SK-N-SH treated with all-trans-retinoic acid at 6 μM for 48 hours (cell line): Measurements from ENCODE around the gene TRUB1.

Experiments used
- ATAC-seq: fragments of 200-7000 bp; cut with Tn5 transposase; 3 replicates; pipeline ENCODE4 v1.9.1; 2020; ENCODE audit warnings: mild to moderate bottlenecking, moderate library complexity
- ARNTL ChIP-seq: fragments of 450-650 bp; formaldehyde crosslinking; IDR thresholded peaks from 2 replicates; pipeline ENCODE4 v1.5.0; 2020; ENCODE audit warnings: low read depth, mild to moderate bottlenecking, moderate library complexity, borderline replicate concordance
- BACH2 ChIP-seq: fragments of 250-450 bp; sonication (Bioruptor Pico); IDR thresholded peaks from 2 replicates; pipeline ENCODE4 v1.9.0; 2021; ENCODE audit warnings: mild to moderate bottlenecking, borderline replicate concordance
- ESRRG ChIP-seq: fragments of 250-450 bp; sonication (Bioruptor Pico); IDR thresholded peaks from 2 replicates; pipeline ENCODE4 v1.6.1; 2021; ENCODE audit warnings: mild to moderate bottlenecking
- GLIS3 ChIP-seq: fragments of 250-450 bp; sonication (Bioruptor Pico); IDR thresholded peaks from 2 replicates; pipeline ENCODE4 v1.5.0; 2020; ENCODE audit warnings: mild to moderate bottlenecking, moderate library complexity
- ISL1 ChIP-seq: fragments of 250-450 bp; sonication (Bioruptor Pico); IDR thresholded peaks from 2 replicates; pipeline ENCODE4 v2.1.2; 2022; ENCODE audit warnings: mild to moderate bottlenecking, moderate library complexity
- OSR1 ChIP-seq: fragments of 250-450 bp; sonication (Bioruptor Pico); IDR thresholded peaks from 2 replicates; pipeline ENCODE4 v1.8.0; 2022; ENCODE audit warnings: moderate library complexity, mild to moderate bottlenecking, inconsistent platforms
- PPARA ChIP-seq: fragments of 250-450 bp; sonication (Bioruptor Pico); IDR thresholded peaks from 2 replicates; pipeline ENCODE4 v1.5.0; 2020; ENCODE audit warnings: mild to moderate bottlenecking, borderline replicate concordance
- RARB ChIP-seq: fragments of 250-450 bp; sonication (Bioruptor Pico); IDR thresholded peaks from 2 replicates; pipeline ENCODE4 v1.8.0; 2021; ENCODE audit warnings: mild to moderate bottlenecking, moderate library complexity
- SNAI2 ChIP-seq: fragments of 250-450 bp; sonication (Bioruptor Pico); IDR thresholded peaks from 2 replicates; pipeline ENCODE4 v1.5.0; 2020; ENCODE audit warnings: mild to moderate bottlenecking, moderate library complexity
- TCF4 ChIP-seq: fragments of 250-450 bp; sonication (Bioruptor Pico); IDR thresholded peaks from 2 replicates; pipeline ENCODE4 v1.8.0; 2021; ENCODE audit warnings: mild to moderate bottlenecking, moderate library complexity, borderline replicate concordance
- TOX ChIP-seq: fragments of 250-450 bp; sonication (Bioruptor Pico); IDR thresholded peaks from 2 replicates; pipeline ENCODE4 v1.8.0; 2021; ENCODE audit warnings: mild to moderate bottlenecking, moderate library complexity, borderline replicate concordance
- ZC3H10 ChIP-seq: fragments of 250-450 bp; sonication (Bioruptor Pico); IDR thresholded peaks from 2 replicates; pipeline ENCODE4 v1.5.1; 2021; ENCODE audit warnings: mild to moderate bottlenecking, moderate library complexity
- ZFP3 ChIP-seq: fragments of 250-450 bp; sonication (Bioruptor Pico); IDR thresholded peaks from 2 replicates; pipeline ENCODE4 v1.5.0; 2020; ENCODE audit warnings: mild to moderate bottlenecking, moderate library complexity
- ZFP30 ChIP-seq: fragments of 450-650 bp; formaldehyde crosslinking; IDR thresholded peaks from 2 replicates; pipeline ENCODE4 v1.5.0; 2022; ENCODE audit warnings: mild to moderate bottlenecking, moderate library complexity
- ZNF70 ChIP-seq: fragments of 450-650 bp; formaldehyde crosslinking; IDR thresholded peaks from 2 replicates; pipeline ENCODE4 v1.5.0; 2020; ENCODE audit warnings: mild to moderate bottlenecking, moderate library complexity
- ZNF8 ChIP-seq: fragments of 450-650 bp; formaldehyde crosslinking; IDR thresholded peaks from 2 replicates; pipeline ENCODE4 v1.5.0; 2020; ENCODE audit warnings: mild to moderate bottlenecking, moderate library complexity
- TF ChIP-seq, protein P1 (sequence below): fragments of 250-450 bp; sonication (Bioruptor Pico); IDR thresholded peaks from 2 replicates; pipeline ENCODE4 v1.5.1; 2021; ENCODE audit warnings: mild to moderate bottlenecking, moderate library complexity
- TF ChIP-seq, protein P2 (sequence below): fragments of 250-450 bp; sonication (Bioruptor Pico); IDR thresholded peaks from 2 replicates; pipeline ENCODE4 v1.5.0; 2020; ENCODE audit warnings: mild to moderate bottlenecking, moderate library complexity
- TF ChIP-seq, protein P3 (sequence below): fragments of 250-450 bp; sonication (Bioruptor Pico); IDR thresholded peaks from 2 replicates; pipeline ENCODE4 v1.8.0; 2020; ENCODE audit warnings: mild to moderate bottlenecking, moderate library complexity, borderline replicate concordance
- TF ChIP-seq, protein P4 (sequence below): fragments of 250-450 bp; sonication (Bioruptor Pico); IDR thresholded peaks from 2 replicates; pipeline ENCODE4 v1.8.0; 2021; ENCODE audit warnings: low read depth, mild to moderate bottlenecking, moderate library complexity, borderline replicate concordance
- TF ChIP-seq, protein P5 (sequence below): fragments of 250-450 bp; sonication (Bioruptor Pico); IDR thresholded peaks from 2 replicates; pipeline ENCODE4 v1.5.1; 2020; ENCODE audit warnings: low read depth, mild to moderate bottlenecking, moderate library complexity

The TRUB1 gene

DNA sequence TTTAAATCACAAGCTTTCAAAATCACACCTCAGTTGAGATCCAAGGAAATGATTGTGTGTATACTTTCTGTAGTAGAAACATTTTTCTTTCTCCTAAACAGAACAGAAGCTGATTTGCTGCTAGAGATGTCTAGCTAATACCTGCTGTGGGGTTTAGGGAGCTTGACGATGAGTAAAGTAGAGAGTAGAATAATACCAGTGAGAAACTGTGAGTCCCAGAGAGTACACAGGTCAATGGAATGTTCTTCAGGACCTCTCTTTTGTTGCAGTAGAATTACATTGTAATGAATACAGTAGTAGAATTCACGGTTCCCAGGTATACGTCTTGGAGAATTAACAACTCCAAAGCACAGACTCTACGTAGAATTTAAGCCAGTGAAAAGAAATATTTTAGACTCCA, 18.0 kb downstream of the TRUB1 start:
- no peak for TF ChIP-seq OSR1 (CRISPR knock-in tag)
- TF ChIP-seq, protein P1, sequence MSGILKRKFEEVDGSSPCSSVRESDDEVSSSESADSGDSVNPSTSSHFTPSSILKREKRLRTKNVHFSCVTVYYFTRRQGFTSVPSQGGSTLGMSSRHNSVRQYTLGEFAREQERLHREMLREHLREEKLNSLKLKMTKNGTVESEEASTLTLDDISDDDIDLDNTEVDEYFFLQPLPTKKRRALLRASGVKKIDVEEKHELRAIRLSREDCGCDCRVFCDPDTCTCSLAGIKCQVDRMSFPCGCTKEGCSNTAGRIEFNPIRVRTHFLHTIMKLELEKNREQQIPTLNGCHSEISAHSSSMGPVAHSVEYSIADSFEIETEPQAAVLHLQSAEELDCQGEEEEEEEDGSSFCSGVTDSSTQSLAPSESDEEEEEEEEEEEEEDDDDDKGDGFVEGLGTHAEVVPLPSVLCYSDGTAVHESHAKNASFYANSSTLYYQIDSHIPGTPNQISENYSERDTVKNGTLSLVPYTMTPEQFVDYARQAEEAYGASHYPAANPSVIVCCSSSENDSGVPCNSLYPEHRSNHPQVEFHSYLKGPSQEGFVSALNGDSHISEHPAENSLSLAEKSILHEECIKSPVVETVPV (CRISPR knock-in tag), result no peak
- no peak for TF ChIP-seq TOX
- no peak for TF ChIP-seq GLIS3 (CRISPR knock-in tag)
- TF ChIP-seq BACH2 (CRISPR knock-in tag), result no peak
- no peak for TF ChIP-seq ZC3H10 (CRISPR knock-in tag)
- no peak for TF ChIP-seq ZNF70 (CRISPR knock-in tag)
- TF ChIP-seq, protein P2, sequence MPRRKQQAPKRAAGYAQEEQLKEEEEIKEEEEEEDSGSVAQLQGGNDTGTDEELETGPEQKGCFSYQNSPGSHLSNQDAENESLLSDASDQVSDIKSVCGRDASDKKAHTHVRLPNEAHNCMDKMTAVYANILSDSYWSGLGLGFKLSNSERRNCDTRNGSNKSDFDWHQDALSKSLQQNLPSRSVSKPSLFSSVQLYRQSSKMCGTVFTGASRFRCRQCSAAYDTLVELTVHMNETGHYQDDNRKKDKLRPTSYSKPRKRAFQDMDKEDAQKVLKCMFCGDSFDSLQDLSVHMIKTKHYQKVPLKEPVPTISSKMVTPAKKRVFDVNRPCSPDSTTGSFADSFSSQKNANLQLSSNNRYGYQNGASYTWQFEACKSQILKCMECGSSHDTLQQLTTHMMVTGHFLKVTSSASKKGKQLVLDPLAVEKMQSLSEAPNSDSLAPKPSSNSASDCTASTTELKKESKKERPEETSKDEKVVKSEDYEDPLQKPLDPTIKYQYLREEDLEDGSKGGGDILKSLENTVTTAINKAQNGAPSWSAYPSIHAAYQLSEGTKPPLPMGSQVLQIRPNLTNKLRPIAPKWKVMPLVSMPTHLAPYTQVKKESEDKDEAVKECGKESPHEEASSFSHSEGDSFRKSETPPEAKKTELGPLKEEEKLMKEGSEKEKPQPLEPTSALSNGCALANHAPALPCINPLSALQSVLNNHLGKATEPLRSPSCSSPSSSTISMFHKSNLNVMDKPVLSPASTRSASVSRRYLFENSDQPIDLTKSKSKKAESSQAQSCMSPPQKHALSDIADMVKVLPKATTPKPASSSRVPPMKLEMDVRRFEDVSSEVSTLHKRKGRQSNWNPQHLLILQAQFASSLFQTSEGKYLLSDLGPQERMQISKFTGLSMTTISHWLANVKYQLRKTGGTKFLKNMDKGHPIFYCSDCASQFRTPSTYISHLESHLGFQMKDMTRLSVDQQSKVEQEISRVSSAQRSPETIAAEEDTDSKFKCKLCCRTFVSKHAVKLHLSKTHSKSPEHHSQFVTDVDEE (CRISPR knock-in tag), result no peak
- TF ChIP-seq, protein P3, sequence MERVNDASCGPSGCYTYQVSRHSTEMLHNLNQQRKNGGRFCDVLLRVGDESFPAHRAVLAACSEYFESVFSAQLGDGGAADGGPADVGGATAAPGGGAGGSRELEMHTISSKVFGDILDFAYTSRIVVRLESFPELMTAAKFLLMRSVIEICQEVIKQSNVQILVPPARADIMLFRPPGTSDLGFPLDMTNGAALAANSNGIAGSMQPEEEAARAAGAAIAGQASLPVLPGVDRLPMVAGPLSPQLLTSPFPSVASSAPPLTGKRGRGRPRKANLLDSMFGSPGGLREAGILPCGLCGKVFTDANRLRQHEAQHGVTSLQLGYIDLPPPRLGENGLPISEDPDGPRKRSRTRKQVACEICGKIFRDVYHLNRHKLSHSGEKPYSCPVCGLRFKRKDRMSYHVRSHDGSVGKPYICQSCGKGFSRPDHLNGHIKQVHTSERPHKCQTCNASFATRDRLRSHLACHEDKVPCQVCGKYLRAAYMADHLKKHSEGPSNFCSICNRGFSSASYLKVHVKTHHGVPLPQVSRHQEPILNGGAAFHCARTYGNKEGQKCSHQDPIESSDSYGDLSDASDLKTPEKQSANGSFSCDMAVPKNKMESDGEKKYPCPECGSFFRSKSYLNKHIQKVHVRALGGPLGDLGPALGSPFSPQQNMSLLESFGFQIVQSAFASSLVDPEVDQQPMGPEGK (CRISPR knock-in tag), result no peak
- TF ChIP-seq, protein P4, sequence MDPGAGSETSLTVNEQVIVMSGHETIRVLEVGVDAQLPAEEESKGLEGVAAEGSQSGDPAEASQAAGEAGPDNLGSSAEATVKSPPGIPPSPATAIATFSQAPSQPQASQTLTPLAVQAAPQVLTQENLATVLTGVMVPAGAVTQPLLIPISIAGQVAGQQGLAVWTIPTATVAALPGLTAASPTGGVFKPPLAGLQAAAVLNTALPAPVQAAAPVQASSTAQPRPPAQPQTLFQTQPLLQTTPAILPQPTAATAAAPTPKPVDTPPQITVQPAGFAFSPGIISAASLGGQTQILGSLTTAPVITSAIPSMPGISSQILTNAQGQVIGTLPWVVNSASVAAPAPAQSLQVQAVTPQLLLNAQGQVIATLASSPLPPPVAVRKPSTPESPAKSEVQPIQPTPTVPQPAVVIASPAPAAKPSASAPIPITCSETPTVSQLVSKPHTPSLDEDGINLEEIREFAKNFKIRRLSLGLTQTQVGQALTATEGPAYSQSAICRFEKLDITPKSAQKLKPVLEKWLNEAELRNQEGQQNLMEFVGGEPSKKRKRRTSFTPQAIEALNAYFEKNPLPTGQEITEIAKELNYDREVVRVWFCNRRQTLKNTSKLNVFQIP (CRISPR knock-in tag), result no peak
- no peak for TF ChIP-seq PPARA (CRISPR knock-in tag)
- no peak for TF ChIP-seq ARNTL
- TF ChIP-seq ZFP3, result no peak
- TF ChIP-seq, protein P5, sequence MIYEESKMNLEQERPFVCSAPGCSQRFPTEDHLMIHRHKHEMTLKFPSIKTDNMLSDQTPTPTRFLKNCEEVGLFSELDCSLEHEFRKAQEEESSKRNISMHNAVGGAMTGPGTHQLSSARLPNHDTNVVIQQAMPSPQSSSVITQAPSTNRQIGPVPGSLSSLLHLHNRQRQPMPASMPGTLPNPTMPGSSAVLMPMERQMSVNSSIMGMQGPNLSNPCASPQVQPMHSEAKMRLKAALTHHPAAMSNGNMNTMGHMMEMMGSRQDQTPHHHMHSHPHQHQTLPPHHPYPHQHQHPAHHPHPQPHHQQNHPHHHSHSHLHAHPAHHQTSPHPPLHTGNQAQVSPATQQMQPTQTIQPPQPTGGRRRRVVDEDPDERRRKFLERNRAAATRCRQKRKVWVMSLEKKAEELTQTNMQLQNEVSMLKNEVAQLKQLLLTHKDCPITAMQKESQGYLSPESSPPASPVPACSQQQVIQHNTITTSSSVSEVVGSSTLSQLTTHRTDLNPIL (CRISPR knock-in tag), result no peak
- TF ChIP-seq RARB (CRISPR knock-in tag), result no peak
- no peak for TF ChIP-seq ISL1 (CRISPR knock-in tag)
- TF ChIP-seq ZNF8 (CRISPR knock-in tag), result no peak
- no peak for TF ChIP-seq ESRRG (CRISPR knock-in tag)
- no peak for TF ChIP-seq SNAI2 (CRISPR knock-in tag)
- no peak for TF ChIP-seq ZFP30 (CRISPR knock-in tag)
- ATAC-seq, result peak; percentile 10; the same call in 1 of the 3 replicates

DNA sequence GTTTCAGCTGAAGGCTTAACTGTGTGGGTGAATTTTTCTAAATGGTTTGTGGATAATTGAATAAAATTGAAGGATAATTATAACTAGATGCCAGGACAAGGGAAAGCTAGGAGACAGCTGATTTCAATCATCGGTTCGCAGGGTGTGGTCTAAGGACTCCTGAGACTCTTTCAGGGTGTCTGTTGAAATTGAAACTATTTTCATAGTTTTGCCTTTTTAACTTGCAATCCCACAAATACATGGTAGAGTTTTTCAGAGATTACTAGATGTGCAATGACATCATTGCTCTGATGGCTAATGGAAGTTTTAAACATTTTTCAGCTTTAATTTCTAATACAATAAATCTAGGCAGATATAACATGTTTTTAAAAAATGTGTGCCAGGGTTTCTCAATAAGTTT, 18.5 kb downstream of the TRUB1 start:
- ATAC-seq, result peak; percentile 63
- TF ChIP-seq OSR1 (CRISPR knock-in tag) (no peak), ZFP3 (no peak), ISL1 (CRISPR knock-in tag) (peak; percentile 40), ZFP30 (CRISPR knock-in tag) (no peak)

DNA sequence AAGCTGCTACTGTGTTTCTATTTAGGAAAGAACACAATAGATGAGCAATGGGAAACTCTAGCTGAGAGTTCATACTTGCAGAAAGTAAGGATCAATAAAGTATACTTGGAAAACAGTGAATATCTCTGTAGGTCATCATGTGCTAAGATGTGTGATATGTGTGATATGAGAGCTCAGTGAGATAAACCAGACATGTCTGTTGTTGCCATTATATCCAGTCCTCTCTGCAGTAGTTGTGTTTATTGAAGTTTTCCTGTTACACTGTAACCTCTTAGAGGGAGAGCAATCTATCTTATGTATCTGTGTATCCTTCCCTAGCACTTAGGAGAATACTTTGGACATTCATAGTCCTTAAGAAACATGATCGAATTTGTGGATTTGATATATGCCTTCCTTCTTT, 19.1 kb downstream of the TRUB1 start:
- TF ChIP-seq, protein P5 (CRISPR knock-in tag), result no peak
- no peak for TF ChIP-seq RARB (CRISPR knock-in tag)
- TF ChIP-seq ARNTL, result no peak
- TF ChIP-seq ZNF70 (CRISPR knock-in tag), result no peak
- no peak for TF ChIP-seq ZC3H10 (CRISPR knock-in tag)
- peak; percentile 80 for TF ChIP-seq TCF4 (CRISPR knock-in tag)
- TF ChIP-seq, protein P1 (CRISPR knock-in tag), result no peak
- TF ChIP-seq ISL1 (CRISPR knock-in tag), result peak; percentile 81
- TF ChIP-seq PPARA (CRISPR knock-in tag), result no peak
- no peak for TF ChIP-seq ZFP30 (CRISPR knock-in tag)
- TF ChIP-seq, protein P4 (CRISPR knock-in tag), result no peak
- TF ChIP-seq ZNF8 (CRISPR knock-in tag), result no peak
- ATAC-seq, result peak; percentile 87
